ENCODE data around the gene ATXN1. TPM values are rescaled to one million over a fixed set of nuclear protein-coding genes. Genes with fewer than 3 reads are reported as not detected.

ATXN1 gene
- total RNA-seq, 1 donor from 2014 or later, result 9.1 TPM

DNA sequence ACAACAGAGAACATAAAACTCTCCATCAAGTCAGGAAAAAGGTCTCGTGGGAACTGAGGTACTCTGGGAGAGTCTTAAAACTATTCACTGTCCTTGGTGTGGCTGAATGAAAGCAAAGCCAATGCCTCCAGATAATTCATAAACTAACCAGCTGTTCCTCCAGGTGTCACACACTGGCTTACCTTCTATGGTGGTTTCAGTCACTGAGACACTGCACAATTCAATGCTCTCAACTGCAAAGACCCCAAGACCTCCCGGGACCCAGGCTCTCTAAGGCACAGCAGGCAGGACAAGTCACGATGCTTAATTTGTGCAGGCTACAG, 422.0 kb downstream of the ATXN1 start:
- no peak for DNase-seq (ENCODE audit: low read depth in 2 of 2)

DNA sequence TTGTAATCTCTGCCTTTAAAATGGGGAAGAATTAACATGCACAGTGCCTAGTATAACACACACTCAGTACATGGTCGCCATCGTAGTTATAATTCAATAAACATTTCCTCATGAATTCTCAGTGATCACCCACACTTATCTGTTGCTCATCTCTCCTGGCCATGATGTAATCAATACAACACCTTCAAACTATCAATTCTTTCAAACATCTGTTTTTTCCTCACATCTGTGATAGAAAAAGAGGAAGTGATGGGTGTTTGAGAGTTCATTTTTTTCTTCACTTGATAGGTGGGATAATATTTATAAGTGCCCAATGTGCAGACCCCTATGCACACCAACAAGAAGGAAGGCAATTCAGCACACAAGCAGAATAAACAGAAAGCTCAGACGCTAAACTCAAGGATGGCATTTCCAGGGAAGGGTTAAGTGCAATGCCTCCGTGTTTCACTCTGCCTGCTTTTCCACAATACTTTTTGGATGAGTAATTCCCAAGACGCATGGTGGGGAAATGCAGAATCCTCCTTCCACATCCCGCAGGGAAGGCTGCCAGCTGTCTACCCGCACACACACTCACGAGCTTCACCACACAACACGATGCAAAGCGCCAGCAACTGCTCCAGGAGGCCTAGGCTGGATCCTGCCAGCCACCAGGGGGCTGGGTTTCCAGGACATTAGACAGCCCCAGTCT, 422.5 kb downstream of the ATXN1 start:
- DNase-seq (ENCODE audit: low read depth in 2 of 2), result peak; percentile 69 to 98

DNA sequence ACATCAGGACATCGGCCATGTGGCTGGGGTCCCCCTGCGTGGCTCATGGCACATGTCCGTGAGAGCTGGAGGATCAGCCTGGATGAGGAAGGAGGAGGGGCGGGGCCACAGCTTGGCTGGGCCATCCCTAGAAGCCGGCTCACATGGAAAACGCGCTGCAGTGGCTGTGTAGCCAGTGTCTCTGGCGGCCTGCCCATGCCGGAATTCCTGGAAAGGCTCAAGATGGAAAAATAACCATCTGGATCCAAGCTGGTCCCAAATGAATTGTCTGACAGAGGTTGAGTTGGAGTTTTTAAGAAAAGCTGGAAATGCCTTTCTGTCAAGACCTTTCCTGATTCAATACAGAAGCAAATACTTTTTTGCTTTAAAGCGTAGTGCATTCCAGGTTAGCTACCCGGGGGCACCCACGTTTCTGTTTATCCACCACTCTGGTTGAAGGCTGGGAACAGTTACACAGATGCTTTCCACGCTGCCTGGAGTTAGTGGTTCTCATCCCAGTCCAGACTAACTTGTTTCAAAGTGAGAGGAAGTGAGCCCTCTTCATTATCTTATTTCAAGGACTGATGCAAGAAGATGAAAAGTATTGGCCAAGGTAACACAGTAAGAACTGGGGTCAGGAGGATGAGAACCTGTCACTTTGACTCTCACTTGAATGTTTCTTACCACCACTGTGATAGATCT, 423.8 kb downstream of the ATXN1 start:
- peak; percentile 96 to 98 for DNase-seq (ENCODE audit: low read depth in 2 of 2)

GRCh38 chr6:16336911-16337294, 424.4 kb downstream of the ATXN1 start:
- DNase-seq (ENCODE audit: low read depth in 2 of 2), result no peak

DNA sequence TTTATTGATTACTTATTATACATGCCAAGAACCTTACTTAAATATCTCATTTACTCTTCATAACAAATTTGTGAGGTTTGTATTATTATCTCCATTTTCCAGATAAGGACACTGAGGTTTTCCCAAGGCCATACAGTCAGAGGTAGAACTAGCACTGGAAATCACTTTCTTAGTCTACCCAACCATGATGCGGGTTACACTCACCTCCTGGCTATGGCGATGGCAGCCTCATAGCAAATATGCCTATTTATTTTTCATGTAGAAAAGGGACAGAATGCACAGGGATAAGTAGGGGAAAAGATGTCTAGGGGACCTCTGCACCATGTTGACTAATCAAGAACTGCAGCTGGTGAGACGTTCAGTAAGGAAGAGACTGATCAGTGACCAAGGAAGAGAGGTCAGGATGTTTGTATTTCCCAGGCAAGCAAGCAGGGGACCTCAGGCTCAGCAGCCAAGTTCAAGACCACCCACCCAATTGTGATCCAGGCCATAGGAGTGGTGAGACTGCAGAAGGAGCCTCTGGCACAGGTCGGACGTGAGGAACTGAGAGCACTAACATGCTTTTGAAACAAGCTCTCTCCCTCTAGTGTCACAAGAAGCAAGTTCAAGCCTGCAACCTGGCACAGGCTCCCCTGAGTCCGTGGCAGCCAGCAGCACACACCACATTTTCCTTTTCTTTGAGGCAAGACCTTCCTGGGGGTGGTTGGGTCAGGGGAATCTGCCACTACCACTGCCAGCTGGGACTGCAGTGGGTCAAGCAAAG, 425.0 kb downstream of the ATXN1 start:
- peak; percentile 11 to 24 for DNase-seq (ENCODE audit: low read depth in 2 of 2)

GRCh38 chr6:16335176-16335575, 426.1 kb downstream of the ATXN1 start:
- DNase-seq (ENCODE audit: low read depth in 2 of 2), result no peak

DNA sequence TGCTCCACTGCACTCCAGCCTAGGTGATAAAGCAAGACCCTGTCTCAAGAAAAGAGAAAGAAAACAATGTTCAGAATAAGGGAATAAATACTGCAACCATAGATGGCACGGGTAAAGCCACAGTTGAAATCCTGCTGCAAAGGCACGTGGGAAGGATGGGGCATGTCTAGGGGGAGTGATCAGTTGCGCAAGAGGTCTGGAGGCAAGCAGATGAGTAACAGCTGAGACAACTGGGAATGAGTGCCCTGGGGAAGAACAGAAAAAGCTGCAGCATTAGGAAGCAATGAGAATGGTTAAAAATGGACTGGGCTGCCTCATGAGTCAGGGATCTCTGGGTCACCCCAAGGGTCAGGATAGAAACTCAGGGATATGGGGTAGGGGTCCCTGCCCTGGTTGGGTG, 426.6 kb downstream of the ATXN1 start:
- peak in 1 of 2 donors; percentile 69 for DNase-seq (ENCODE audit: low read depth in 2 of 2)

- DNase-seq (ENCODE audit: low read depth in 2 of 2), result no peak
Observed at GRCh38 chr6:16333580-16333979, 427.7 kb downstream of the ATXN1 start.

GRCh38 chr6:16332175-16332542, 429.1 kb downstream of the ATXN1 start:
- DNase-seq (ENCODE audit: low read depth in 2 of 2), result peak; percentile 83 to 88

- DNase-seq (ENCODE audit: low read depth in 2 of 2), result peak; percentile 80 to 86
Observed at GRCh38 chr6:16331384-16332174, 429.7 kb downstream of the ATXN1 start.

- DNase-seq (ENCODE audit: low read depth in 2 of 2), result no peak
Observed at GRCh38 chr6:16329233-16329632, 432.0 kb downstream of the ATXN1 start.

- DNase-seq (ENCODE audit: low read depth in 2 of 2), result no peak
Observed at GRCh38 chr6:16327777-16328325, 433.4 kb downstream of the ATXN1 start.

- no peak for DNase-seq (ENCODE audit: low read depth in 2 of 2)
Observed at GRCh38 chr6:16326971-16327776, 434.1 kb downstream of the ATXN1 start.

- no peak for DNase-seq (ENCODE audit: low read depth in 2 of 2)
Observed at GRCh38 chr6:16326531-16326930, 434.7 kb downstream of the ATXN1 start.

- DNase-seq (ENCODE audit: low read depth in 2 of 2), result no peak
Observed at GRCh38 chr6:16324606-16325225, 436.5 kb downstream of the ATXN1 start.

DNA sequence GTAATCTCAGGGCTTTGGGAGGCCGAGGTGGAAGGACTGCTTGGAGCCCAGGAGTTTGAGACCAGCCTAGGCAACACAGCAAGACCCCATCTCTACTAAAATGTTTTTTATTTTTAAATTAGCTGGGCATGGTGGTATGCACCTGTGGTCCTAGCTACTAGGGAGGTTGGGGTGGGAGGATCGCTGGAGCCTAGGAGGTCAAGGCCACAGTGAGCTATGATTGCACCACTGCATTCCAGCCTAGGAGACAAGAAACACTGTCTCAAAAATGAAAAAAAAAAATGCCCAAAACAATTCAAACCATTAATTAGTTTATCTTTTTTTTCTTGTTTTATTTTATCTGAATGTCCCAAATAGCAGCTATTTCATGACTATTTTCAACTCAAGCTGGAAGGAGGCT, 437.1 kb downstream of the ATXN1 start:
- DNase-seq (ENCODE audit: low read depth in 2 of 2), result no peak

DNA sequence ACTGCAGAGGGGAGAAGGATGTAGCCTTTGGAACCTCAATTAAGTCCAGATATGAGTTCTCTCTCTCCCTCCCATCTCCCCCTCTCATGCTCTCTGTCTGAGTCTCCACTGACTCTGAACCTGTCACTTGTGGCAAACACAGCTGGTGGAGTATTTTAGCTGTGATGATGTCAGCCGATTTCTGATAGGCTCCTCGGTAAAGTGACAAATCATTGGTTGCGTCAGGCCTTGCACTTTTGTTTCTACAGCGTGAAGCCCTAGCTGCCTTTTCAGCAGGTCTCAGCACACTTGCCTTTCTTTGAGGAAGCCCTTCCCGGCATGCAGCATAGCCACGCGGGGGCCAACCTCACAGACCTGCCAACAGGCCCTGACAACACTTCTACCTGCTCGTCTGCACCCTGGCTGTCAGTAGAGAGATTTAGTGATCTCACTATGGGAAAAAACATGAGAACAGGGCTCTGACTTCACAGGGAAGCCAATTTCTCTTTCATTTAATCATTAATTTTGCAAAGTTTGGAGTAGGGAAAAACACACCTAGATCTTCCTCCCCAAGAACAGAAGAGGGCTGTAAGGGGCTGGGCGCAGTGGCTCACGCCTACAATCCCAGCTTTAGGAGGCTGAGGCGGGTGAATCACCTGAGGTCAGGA, 438.5 kb downstream of the ATXN1 start:
- no peak for DNase-seq (ENCODE audit: low read depth in 2 of 2)

DNA sequence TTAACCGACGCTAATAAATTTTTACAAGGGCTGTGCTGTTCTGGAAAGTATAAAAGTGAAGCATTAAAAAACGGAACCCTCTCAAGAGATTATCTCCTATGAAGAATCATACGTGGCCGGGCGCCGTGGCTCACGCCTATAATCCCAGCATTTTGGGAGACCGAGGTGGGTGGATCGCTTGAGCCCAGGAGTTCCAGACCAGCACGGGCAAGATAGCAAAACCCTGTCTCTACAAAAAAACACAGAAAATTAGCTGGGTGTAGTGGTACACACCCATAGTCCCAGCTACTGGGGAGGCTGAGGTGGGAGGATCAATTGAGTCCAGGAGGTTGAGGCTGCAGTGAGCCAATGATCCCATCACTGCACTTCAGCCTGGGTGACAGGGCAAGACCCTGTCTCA, 439.4 kb downstream of the ATXN1 start:
- DNase-seq (ENCODE audit: low read depth in 2 of 2), result no peak

GRCh38 chr6:16321341-16321710, 439.9 kb downstream of the ATXN1 start:
- DNase-seq (ENCODE audit: low read depth in 2 of 2), result no peak

Measured in lung microvascular endothelial cell (primary cell).